HCT116 (cell line): ENCODE data around the gene OR10S1.

Experiments used
- CTCF ChIP-seq, 3 experiments: fragments of 200-600 bp in 1 of 3; sonication (generic) in 1 of 3; IDR thresholded peaks in 2 of 3; conservative IDR thresholded peaks in 1 of 3; 2 replicates each; pipeline ENCODE4 v1.5.1; 2012 to 2017; ENCODE audit warnings: low read depth in 2 of 3, low read length in 2 of 3, antibody characterized with exemption in 1 of 3, borderline replicate concordance in 1 of 3, control low read depth in 1 of 3, mild to moderate bottlenecking in 1 of 3, mixed read lengths in 1 of 3, mixed run types in 1 of 3, moderate library complexity in 1 of 3; ENCODE audit not compliant: insufficient read depth in 1 of 3
- EZH2 ChIP-seq: fragments of 200-600 bp; sonication (generic); IDR thresholded peaks from 2 replicates; pipeline ENCODE4 v1.6.1; 2017; ENCODE audit warnings: antibody characterized with exemption, mixed run types
- FOSL1 ChIP-seq: IDR thresholded peaks from 2 replicates; pipeline ENCODE4 v1.6.1; 2012; ENCODE audit warnings: low read depth

GRCh38 chr11:123979311-123979710 is 1.7 kb upstream of the OR10S1 start:
- TF ChIP-seq CTCF (IDR thresholded peaks at IDR 0.05 in 2 of 3, conservative IDR thresholded peaks at IDR 0.05 in 1 of 3; ENCODE audit: borderline replicate concordance in 1 of 3, insufficient read depth in 1 of 3, low read depth in 2 of 3, low read length in 2 of 3), result no peak
- no peak for TF ChIP-seq EZH2
- no peak for TF ChIP-seq FOSL1
